H1 (cell line): ENCODE measurements around the gene EFCAB8.

ENCODE experiments used
- EP300 ChIP-seq, 2 experiments: IDR thresholded peaks; 1 replicate in 1 of 2; 2 replicates in 1 of 2; pipeline ENCODE4 v1.6.1; 2011 to 2012; ENCODE audit warnings: low read depth in 2 of 2, low read length in 2 of 2, mild to moderate bottlenecking in 2 of 2, borderline replicate concordance in 1 of 2, inconsistent platforms in 1 of 2, moderate library complexity in 1 of 2
- KDM4A ChIP-seq: IDR thresholded peaks from one replicate; pipeline ENCODE4 v1.7.1; 2012; ENCODE audit warnings: low read depth, mild to moderate bottlenecking, moderate library complexity, low read length, inconsistent platforms; ENCODE audit not compliant: severe bottlenecking

DNA sequence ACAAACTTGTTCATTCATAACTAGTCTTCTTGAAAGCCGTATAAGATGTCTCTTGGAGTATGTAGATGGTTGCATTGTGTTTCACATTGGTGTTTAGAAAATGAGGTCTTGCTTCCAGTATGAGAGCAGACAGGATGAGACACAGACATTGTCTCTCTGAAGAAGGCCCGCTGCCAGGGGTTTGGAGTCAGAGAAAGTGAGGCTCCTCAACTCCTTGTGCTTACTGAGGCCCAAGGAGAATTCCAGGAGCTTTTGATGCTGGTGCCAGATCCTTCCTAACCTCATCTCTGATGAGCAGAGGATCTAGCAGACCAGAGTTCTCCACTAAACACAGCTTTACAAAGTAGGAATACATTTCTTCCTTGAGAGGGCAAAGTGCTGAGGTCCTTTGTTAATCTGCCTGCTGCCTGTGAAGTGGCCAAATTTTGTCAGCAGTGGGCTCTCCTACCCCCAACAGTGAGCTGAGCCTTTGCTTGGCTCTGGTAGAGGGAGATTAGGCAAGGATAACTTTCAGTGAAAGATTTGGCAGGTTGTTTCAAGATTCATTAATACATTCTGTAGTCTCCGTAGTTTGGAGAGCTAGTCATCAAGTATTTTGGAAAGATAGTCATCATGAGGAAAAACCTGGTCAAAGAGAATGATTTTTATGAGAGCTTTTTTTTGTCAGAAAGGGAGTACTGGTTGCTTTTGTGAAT lies 29.3 kb upstream of the EFCAB8 start:
- no peak for TF ChIP-seq EP300 (IDR thresholded peaks at IDR 0.05; ENCODE audit: borderline replicate concordance in 1 of 2, low read depth in 2 of 2, low read length in 2 of 2)
- no peak for TF ChIP-seq KDM4A
